CD4-positive, alpha-beta memory T cell (primary cell): Measurements from ENCODE around the gene TMEM38B. TPM values are rescaled to one million over a fixed set of nuclear protein-coding genes. Genes with fewer than 3 reads are reported as not detected.

Source experiments
- CTCF ChIA-PET: fragments of 350-600 bp; sonication (Branson Sonifier 250); formaldehyde crosslinking; loops from one replicate; lab custom pipeline; 2021; ENCODE audit warnings: inconsistent platforms; ENCODE audit not compliant: partially characterized antibody; lab: Charles Lee
- POLR2A ChIA-PET: fragments of 350-600 bp; sonication (Branson Sonifier 250); formaldehyde crosslinking; loops from one replicate; lab custom pipeline; 2021; ENCODE audit not compliant: partially characterized antibody; lab: Charles Lee
- DNase-seq, 5 donors: peaks; one replicate each; pipeline versions ENCODE4 v3.0.0 to v3.0.0-alpha.2; 2020 to 2022; ENCODE audit warnings: mixed read lengths in 1 of 5
- H3K27ac ChIP-seq: one replicate; pipeline ENCODE4 v1.7.0; 2013; ENCODE audit warnings: low read depth, low read length
- H3K27me3 ChIP-seq: 2 replicates; pipeline ENCODE4 v1.7.0; 2013; ENCODE audit warnings: mild to moderate bottlenecking, low read length, moderate library complexity; ENCODE audit not compliant: insufficient read depth
- H3K36me3 ChIP-seq: 2 replicates; pipeline ENCODE4 v1.7.0; 2013; ENCODE audit warnings: mild to moderate bottlenecking, low read length, moderate library complexity; ENCODE audit not compliant: insufficient read depth
- H3K4me1 ChIP-seq: 2 replicates; pipeline ENCODE4 v1.7.0; 2013; ENCODE audit warnings: mild to moderate bottlenecking, low read length, moderate library complexity; ENCODE audit not compliant: insufficient read depth
- H3K4me3 ChIP-seq, 2 donors: one replicate each; pipeline ENCODE4 v1.7.0; 2013; ENCODE audit warnings: low read length in 2 of 2, mild to moderate bottlenecking in 1 of 2
- H3K9me3 ChIP-seq, 2 donors: one replicate each; pipeline ENCODE4 v1.7.0; 2013; ENCODE audit warnings: low read length in 2 of 2, control low read depth in 1 of 2; ENCODE audit not compliant: control insufficient read depth in 1 of 2
- H3K27ac Mint-ChIP-seq, 7 donors: one replicate each; pipeline ENCODE4 v1.8.0; 2020 to 2021; ENCODE audit warnings: mixed read lengths in 7 of 7, mild to moderate bottlenecking in 6 of 7, inconsistent platforms in 3 of 7, moderate library complexity in 3 of 7
- H3K27me3 Mint-ChIP-seq, 2 donors: one replicate each; pipeline ENCODE4 v1.8.0; 2020 to 2021; ENCODE audit warnings: mixed read lengths in 2 of 2
- H3K36me3 Mint-ChIP-seq, 2 donors: one replicate each; pipeline ENCODE4 v1.8.0; 2020 to 2021; ENCODE audit warnings: mixed read lengths in 2 of 2, inconsistent platforms in 1 of 2, mild to moderate bottlenecking in 1 of 2
- H3K4me1 Mint-ChIP-seq, 4 donors: one replicate each; pipeline ENCODE4 v1.8.0; 2020 to 2021; ENCODE audit warnings: mixed read lengths in 4 of 4, mild to moderate bottlenecking in 1 of 4
- H3K4me3 Mint-ChIP-seq, 8 donors: one replicate each; pipeline ENCODE4 v1.8.0; 2020 to 2021; ENCODE audit warnings: mixed read lengths in 8 of 8, mild to moderate bottlenecking in 7 of 8, moderate library complexity in 6 of 8, inconsistent platforms in 3 of 8
- H3K9me3 Mint-ChIP-seq, 8 donors: one replicate each; pipeline ENCODE4 v1.8.0; 2020 to 2021; ENCODE audit warnings: mixed read lengths in 8 of 8, mild to moderate bottlenecking in 5 of 8, inconsistent platforms in 3 of 8, moderate library complexity in 1 of 8
- intact Hi-C: fragments of 100-400 bp; cut with micrococcal nuclease; formaldehyde crosslinking; loops from one replicate; pipeline ENCODE4 v1.15.1; 2023
- polyA plus RNA-seq, 2 donors: library from polyadenylated mRNA; unstranded; fragments of 300-500 nt; fragmentation: Illumina TruSeq; gene quantifications; one replicate each; pipeline ENCODE4 v1.2.3, GENCODE V29; 2021
- total RNA-seq, 2 experiments: library from RNA; stranded (reverse); gene quantifications; one replicate each; pipeline ENCODE4 v1.2.3, GENCODE V29; 2021

TMEM38B gene
- total and polyA plus RNA-seq, 4 experiments from 2014 or later = 13.4 to 23.3 (median 17.3) TPM

DNA sequence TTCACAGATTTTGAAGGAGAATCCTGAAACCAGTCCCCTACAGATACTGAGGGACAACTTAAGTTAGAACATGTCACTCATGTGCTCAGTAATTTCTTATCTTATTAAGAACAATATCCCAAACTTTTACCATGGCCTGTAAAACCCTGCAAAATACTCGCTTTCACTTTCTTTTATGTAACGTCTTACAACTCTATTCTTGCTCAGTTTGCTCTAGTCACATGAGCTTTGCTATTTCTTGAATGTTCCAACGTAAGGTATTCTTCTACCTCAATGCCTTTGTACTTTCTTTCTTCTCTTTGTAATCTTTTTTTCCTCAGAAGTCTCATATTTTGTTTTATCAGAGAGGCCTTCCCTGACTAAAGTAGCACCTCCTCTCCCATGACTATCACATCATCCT, 14.1 kb downstream of the TMEM38B start:
- H3K4me3 Mint-ChIP-seq = peak overlapping the region in 6 of 8 donors; percentile 10 to 73 (median 38)
- peaks cover 0 to 5% (median 5%) of the 10 kb centered on the region in 4 donors for H3K4me1 Mint-ChIP-seq
- ChIA-PET CTCF (no interaction called here), POLR2A (interaction anchor here (1.9 kb wide), 1 partner anchor 14 kb away, joined by 5 read pairs; the partner anchor contains the start of gene TMEM38B)
- Histone ChIP-seq H3K27me3 (no peaks in the 10 kb centered on the region), H3K9me3 (no peaks in the 10 kb centered on the region), H3K4me3 (no peak overlapping the region), H3K4me1 (no peaks in the 10 kb centered on the region), H3K36me3 (no peaks in the 10 kb centered on the region), H3K27ac (no peak overlapping the region)
- no peak for DNase-seq
- peak overlapping the region in 5 of 7 donors; percentile 24 to 77 (median 63) for H3K27ac Mint-ChIP-seq
- H3K36me3 Mint-ChIP-seq = peaks cover 8 to 11% of the 10 kb centered on the region in 2 donors
- H3K27me3 Mint-ChIP-seq = no peaks in the 10 kb centered on the region
- intact Hi-C loops = no loop called here
- no peaks in the 10 kb centered on the region for H3K9me3 Mint-ChIP-seq

DNA sequence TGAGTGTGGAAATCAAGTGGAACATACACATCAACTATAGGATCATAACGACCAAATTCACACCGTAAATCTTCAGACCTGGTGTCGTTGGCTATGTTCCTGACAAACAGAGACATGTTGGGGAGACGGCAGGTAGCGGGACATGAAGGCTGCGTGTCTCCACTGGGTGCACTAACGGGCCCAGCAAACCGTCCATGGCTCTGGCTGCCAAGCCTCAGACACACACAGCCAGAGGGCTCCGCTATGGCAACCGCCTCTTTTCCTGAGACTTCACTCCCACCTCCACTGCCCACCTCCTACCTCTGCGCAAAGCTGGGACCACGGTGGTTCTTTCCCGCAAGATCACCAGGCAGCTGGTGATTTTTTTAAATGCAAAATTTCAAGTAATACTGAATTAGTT, 16.3 kb downstream of the TMEM38B start:
- H3K36me3 ChIP-seq = no peaks in the 10 kb centered on the region
- intact Hi-C loops = no loop called here
- peaks cover 0 to 10% (median 6%) of the 10 kb centered on the region in 4 donors for H3K4me1 Mint-ChIP-seq
- no peaks in the 10 kb centered on the region for H3K27me3 ChIP-seq
- no peaks in the 10 kb centered on the region for H3K4me1 ChIP-seq
- ChIA-PET POLR2A (no interaction called here), CTCF (no interaction called here)
- no peak overlapping the region for H3K4me3 ChIP-seq
- H3K9me3 Mint-ChIP-seq = no peaks in the 10 kb centered on the region
- no peak overlapping the region for H3K27ac Mint-ChIP-seq
- H3K36me3 Mint-ChIP-seq = peaks cover 10 to 18% of the 10 kb centered on the region in 2 donors
- H3K27ac ChIP-seq = no peak overlapping the region
- no peaks in the 10 kb centered on the region for H3K9me3 ChIP-seq
- no peak overlapping the region for H3K4me3 Mint-ChIP-seq
- DNase-seq = peak in 1 of 5 donors; percentile 17
- H3K27me3 Mint-ChIP-seq = no peaks in the 10 kb centered on the region

- H3K4me1 ChIP-seq = no peaks in the 10 kb centered on the region
- H3K27ac ChIP-seq = no peak overlapping the region
- ChIA-PET CTCF (no interaction called here), POLR2A (no interaction called here)
- no peaks in the 10 kb centered on the region for H3K27me3 ChIP-seq
- peaks cover 0 to 10% (median 6%) of the 10 kb centered on the region in 4 donors for H3K4me1 Mint-ChIP-seq
- H3K27ac Mint-ChIP-seq = peak overlapping the region in 1 of 7 donors; percentile 23
- peaks cover 7 to 14% of the 10 kb centered on the region in 2 donors for H3K36me3 Mint-ChIP-seq
- H3K4me3 ChIP-seq = no peak overlapping the region
- DNase-seq = no peak
- no peaks in the 10 kb centered on the region for H3K9me3 ChIP-seq
- H3K27me3 Mint-ChIP-seq = no peaks in the 10 kb centered on the region
- intact Hi-C loops = no loop called here
- H3K4me3 Mint-ChIP-seq = no peak overlapping the region
- H3K36me3 ChIP-seq = no peaks in the 10 kb centered on the region
- H3K9me3 Mint-ChIP-seq = no peaks in the 10 kb centered on the region
These were observed 17.5 kb downstream of the TMEM38B start for GRCh38 chr9:105711867-105712266.

- Histone ChIP-seq H3K4me3 (no peak overlapping the region), H3K27me3 (no peaks in the 10 kb centered on the region), H3K36me3 (no peaks in the 10 kb centered on the region), H3K9me3 (no peaks in the 10 kb centered on the region), H3K4me1 (no peaks in the 10 kb centered on the region), H3K27ac (no peak overlapping the region)
- ChIA-PET POLR2A (no interaction called here), CTCF (no interaction called here)
- intact Hi-C loops = no loop called here
- Mint-ChIP-seq H3K27me3 (no peaks in the 10 kb centered on the region), H3K36me3 (peaks cover 7 to 14% of the 10 kb centered on the region in 2 donors), H3K9me3 (no peaks in the 10 kb centered on the region), H3K27ac (no peak overlapping the region), H3K4me3 (no peak overlapping the region), H3K4me1 (peaks cover 0 to 10% (median 6%) of the 10 kb centered on the region in 4 donors)
- no peak for DNase-seq
These were observed 18.0 kb downstream of the TMEM38B start for GRCh38 chr9:105712297-105712696.

DNA sequence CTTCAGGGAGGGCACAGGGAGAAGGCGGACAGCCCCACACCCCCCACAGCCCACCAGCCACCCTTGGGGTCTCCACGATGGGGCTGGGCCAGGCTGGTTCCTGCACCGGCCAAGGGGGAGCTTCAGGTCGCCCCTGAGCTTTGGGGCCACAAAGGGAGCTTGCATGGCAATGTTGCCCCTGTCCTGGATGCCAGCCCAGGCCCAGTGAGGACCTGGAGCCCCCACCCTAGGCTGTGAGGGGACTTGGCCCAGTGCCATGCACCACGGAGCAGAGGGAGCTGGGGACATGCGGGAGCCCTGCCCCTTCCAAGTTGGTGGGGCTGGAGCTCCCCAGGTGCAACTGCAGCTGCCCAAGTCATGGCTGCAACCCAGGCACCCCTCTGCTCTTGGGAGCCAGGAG, 18.4 kb downstream of the TMEM38B start:
- no peaks in the 10 kb centered on the region for H3K9me3 ChIP-seq
- no peak overlapping the region for H3K4me3 Mint-ChIP-seq
- H3K4me3 ChIP-seq = no peak overlapping the region
- peaks cover 0 to 10% (median 6%) of the 10 kb centered on the region in 4 donors for H3K4me1 Mint-ChIP-seq
- H3K9me3 Mint-ChIP-seq = no peaks in the 10 kb centered on the region
- no peaks in the 10 kb centered on the region for H3K4me1 ChIP-seq
- H3K27me3 ChIP-seq = no peaks in the 10 kb centered on the region
- ChIA-PET CTCF (no interaction called here), POLR2A (no interaction called here)
- no peak overlapping the region for H3K27ac Mint-ChIP-seq
- peaks cover 7 to 14% of the 10 kb centered on the region in 2 donors for H3K36me3 Mint-ChIP-seq
- no peaks in the 10 kb centered on the region for H3K36me3 ChIP-seq
- DNase-seq = no peak
- no peak overlapping the region for H3K27ac ChIP-seq
- intact Hi-C loops = no loop called here
- H3K27me3 Mint-ChIP-seq = no peaks in the 10 kb centered on the region

GRCh38 chr9:105713260-105714019, 19.1 kb downstream of the TMEM38B start:
- intact Hi-C loops = no loop called here
- CTCF ChIA-PET = interaction anchor here (1.2 to 1.6 kb wide), 3 partner anchors 13 to 167 kb away, joined by 3 to 4 read pairs (median 3); no protein-coding TSS in a partner anchor
- peak overlapping the region in 2 of 7 donors; percentile 50 to 59 for H3K27ac Mint-ChIP-seq

GRCh38 chr9:105714020-105714331, 19.6 kb downstream of the TMEM38B start:
- H3K36me3 Mint-ChIP-seq = peaks cover 7 to 14% of the 10 kb centered on the region in 2 donors
- ChIA-PET CTCF (interaction anchor here (0.7 to 1.6 kb wide), 5 partner anchors 12 to 166 kb away, joined by 3 to 4 read pairs (median 3); no protein-coding TSS in a partner anchor), POLR2A (no interaction called here)
- Histone ChIP-seq H3K4me1 (no peaks in the 10 kb centered on the region), H3K4me3 (no peak overlapping the region), H3K27me3 (no peaks in the 10 kb centered on the region), H3K36me3 (no peaks in the 10 kb centered on the region), H3K27ac (no peak overlapping the region), H3K9me3 (no peaks in the 10 kb centered on the region)
- H3K27ac Mint-ChIP-seq = no peak overlapping the region
- no peaks in the 10 kb centered on the region for H3K27me3 Mint-ChIP-seq
- H3K9me3 Mint-ChIP-seq = no peaks in the 10 kb centered on the region
- peaks cover 0 to 5% (median under 1%) of the 10 kb centered on the region in 4 donors for H3K4me1 Mint-ChIP-seq
- H3K4me3 Mint-ChIP-seq = no peak overlapping the region
- intact Hi-C loops = no loop called here
- DNase-seq = no peak

More at GRCh38 chr9:105713260-105714019, 19.1 kb downstream of the TMEM38B start:
- Histone ChIP-seq H3K4me3 (no peak overlapping the region), H3K36me3 (no peaks in the 10 kb centered on the region), H3K27me3 (no peaks in the 10 kb centered on the region), H3K27ac (no peak overlapping the region), H3K9me3 (no peaks in the 10 kb centered on the region), H3K4me1 (no peaks in the 10 kb centered on the region)
- POLR2A ChIA-PET = no interaction called here
- peaks cover 7 to 14% of the 10 kb centered on the region in 2 donors for H3K36me3 Mint-ChIP-seq
- no peak overlapping the region for H3K4me3 Mint-ChIP-seq
- H3K9me3 Mint-ChIP-seq = no peaks in the 10 kb centered on the region
- DNase-seq = peak in 1 of 5 donors; percentile 19
- H3K4me1 Mint-ChIP-seq = peaks cover 0 to 9% (median 3%) of the 10 kb centered on the region in 4 donors
- H3K27me3 Mint-ChIP-seq = no peaks in the 10 kb centered on the region
